ENCODE data around the gene CHST11.
"Not testable (repeated sequence)": the region's sequence is repeated elsewhere in the genome, so short reads cannot be mapped to it uniquely, and the experiment has no call there.

The CHST11 gene

DNA sequence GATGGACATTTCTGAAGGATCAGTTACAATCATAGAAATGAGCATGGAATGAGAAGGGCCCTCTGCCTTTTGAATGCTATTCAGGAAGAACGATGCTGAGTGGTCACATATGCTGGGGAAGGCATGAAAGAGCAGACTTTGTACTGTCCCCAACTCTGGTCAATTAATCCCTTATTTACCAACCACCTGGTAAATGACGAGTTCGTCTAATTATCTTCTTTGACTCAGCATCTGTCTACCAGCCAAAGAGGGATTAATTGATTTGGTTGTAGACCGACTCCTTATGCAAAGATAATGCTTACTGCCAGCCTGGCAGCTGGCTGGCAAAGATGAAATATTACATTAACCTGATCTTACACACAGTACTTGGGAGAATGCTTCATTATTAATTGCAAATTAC lies 152.2 kb downstream of the CHST11 start:
- DNase-seq, result peak; percentile 96

- DNase-seq, result peak; percentile 88
Measured at GRCh38 chr12:104609445-104609844, 152.7 kb downstream of the CHST11 start.

- DNase-seq, result no peak
Measured at GRCh38 chr12:104610513-104611235, 153.9 kb downstream of the CHST11 start.

DNA sequence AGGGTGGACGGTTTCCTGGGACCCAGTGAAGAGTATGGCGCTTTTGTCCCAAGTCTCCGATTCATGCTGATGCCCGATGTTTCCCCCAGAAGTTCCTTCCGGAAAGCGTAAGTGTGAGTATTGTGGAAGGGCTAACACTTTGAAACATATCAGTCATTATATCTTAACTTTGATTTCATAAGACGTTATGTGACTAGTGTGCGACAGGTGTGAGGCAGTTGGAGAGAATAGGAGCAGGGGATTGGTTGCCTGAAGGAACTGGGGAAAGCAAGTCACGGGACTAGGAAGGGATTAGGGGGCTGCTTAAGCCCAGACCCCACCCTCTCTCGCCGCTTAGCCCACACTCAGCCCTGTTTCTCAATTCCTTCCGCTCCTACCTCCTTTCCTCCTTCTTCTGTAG lies 154.9 kb downstream of the CHST11 start:
- peak; percentile 13 for DNase-seq

GRCh38 chr12:104613372-104613771 lies 156.6 kb downstream of the CHST11 start:
- DNase-seq, result not testable (repeated sequence)

GRCh38 chr12:104615048-104615561 lies 158.4 kb downstream of the CHST11 start:
- no peak for DNase-seq

DNA sequence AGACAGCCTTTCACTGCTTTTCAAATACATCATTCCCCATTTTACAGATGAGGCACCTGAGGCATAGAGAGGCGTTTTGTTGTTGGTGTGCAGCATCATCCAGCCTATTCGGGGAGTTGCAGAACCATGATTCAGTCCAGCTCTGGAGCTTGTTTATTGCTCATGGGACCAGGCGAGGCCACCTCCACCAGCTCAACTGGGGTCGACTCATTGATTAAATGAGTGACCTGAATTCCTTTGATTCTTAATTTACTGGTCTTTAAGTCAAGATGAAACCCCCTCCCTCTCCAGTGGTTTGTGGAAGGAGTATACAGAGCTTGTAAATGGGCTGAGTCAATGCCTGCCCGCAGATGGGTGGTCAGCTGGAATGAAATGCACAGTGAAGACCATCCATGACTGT lies 161.9 kb downstream of the CHST11 start:
- no peak for DNase-seq

DNA sequence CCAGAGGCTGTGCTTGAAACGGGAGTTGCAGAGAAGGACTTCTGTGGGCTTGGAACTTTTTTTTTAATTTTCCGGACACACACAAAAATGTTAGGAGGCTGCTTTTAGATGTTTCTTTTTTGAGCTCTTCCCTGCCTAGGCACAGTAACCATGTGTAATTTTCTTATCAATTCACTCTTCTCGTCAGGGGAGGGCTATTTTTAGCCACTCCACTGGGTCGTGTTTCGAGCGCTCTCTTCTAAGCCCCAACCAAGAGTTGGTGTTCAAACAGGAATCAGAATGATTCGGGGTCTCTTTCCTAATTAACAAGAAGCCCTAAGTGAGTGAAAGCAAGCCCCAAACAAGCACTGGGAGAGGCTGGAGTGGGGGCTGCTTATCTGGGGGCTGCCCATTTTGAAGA lies 162.6 kb downstream of the CHST11 start:
- no peak for DNase-seq

DNA sequence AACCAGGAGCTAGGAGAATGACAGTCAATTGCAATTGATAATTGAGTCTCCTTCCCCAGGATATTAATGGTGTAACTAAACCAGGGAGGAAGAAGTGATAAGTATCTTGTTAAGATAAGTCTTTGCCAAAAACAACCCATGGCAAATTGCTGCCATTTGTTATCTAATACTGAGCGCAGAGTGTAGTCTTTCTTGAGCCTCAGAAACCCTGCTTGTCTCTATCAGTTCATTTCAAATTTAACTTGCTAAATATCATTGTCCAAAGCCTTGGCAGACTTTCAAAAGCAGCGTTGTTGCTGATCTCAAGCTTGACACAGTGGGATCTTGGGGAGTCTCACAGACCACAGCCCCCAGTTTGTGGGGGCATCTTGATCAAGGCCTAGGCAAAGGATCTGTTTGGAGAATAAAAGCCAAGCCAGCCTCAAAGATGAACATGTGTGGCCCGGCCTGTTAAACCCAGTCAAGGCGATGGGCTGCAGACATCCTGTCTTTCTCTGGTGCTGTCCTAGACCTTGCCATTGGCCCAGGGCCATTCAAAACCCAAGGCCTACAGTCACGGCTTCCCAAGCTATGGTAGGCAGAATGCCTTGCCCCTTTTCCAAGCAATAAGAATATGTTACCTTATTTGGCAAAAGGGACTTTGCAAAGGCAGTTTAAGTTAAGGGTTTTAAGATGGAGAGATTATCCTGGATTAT lies 164.2 kb downstream of the CHST11 start:
- peak; percentile 97 for DNase-seq

GRCh38 chr12:104622928-104623327 lies 166.2 kb downstream of the CHST11 start:
- DNase-seq, result no peak

- DNase-seq, result no peak
Measured at GRCh38 chr12:104623883-104624282, 167.1 kb downstream of the CHST11 start.

DNA sequence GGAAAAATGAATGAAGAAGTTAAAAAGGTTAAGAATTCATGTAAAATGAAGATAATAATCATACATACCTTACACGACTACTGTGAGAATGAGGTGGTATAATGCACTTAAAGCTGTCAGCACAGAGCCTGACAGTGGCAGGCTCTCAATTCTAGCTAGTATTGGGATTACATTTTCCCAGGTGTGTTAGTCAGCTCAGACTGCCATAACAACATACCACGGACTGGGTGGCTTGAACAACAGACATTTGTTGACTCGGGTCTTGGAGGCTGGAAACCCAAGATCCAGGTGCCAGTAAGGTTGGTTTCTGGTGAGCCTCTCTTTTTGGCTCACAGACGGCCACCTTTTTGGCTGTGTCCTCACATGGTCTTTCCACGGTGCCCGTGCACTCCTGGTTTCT lies 167.8 kb downstream of the CHST11 start:
- no peak for DNase-seq

DNA sequence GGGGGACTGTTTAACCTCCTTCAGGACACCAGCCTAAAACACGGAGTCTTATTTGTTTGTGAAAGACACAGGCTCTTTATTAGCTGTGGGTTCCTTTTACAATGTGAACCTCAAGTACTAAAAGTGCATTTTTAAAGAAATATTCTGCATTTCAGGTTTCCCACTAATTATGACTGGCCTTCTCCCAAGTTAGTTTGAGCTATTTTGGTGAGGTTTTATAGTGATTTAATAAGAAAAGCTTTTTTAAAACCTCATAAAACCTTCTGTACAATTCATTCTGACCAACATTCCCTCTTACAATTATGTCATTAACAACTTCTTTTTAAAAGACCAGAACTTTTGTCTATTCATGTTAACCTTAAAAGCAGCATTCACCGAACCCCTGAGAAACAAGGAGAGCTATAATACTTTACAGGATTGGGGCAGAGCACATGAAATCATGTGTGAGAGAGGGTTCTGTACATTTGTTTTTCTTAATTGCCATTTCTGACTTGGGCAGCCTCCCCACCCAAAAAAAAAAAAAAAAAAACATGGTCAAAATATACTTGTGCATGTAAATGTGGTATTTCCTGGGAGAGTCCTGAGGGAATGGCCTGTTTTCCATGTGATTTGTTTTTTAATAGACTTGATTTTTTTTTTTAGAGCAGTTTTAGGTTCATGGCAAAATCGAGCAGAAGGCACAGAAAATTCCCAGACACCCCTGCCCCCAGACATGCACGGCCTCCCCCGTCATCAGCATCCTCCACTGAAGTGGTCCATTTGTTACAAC lies 169.5 kb downstream of the CHST11 start:
- no peak for DNase-seq

DNA sequence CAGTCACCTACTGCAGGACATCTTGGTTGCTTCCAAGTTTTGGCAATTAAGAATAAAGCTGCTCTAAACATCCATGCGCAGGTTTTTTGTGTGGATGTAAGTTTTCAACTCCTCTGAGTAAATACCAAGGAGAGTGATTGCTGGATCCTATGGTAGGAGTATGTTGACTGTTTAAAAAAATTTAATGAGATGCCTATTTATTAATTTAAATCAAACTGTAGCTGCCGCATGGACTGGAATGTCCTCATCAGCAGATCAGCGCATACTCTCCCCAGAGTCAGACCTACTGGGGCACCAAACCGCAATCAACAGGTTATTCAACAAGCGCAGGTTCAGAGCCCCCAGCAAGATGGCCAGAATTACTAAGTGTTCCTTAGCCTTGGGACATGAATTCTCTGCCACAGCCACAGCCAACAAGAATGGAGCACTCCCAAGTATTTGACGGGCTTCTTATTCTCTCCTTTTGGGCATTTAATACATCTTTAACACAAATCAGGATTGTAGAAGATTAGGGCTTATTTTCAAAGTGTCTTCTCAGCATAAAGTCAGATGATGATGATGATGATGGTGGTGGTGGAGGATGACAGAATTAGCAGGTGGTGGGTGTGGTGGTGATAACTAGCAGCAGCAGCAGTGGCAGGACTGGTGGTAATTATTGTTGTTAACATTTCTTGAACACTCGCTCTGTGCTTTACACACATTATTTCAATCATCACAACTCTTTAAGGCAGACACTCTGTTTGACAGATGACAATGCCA lies 170.7 kb downstream of the CHST11 start:
- DNase-seq, result peak; percentile 51

GRCh38 chr12:104627990-104628830 lies 171.5 kb downstream of the CHST11 start:
- peak; percentile 96 for DNase-seq

DNA sequence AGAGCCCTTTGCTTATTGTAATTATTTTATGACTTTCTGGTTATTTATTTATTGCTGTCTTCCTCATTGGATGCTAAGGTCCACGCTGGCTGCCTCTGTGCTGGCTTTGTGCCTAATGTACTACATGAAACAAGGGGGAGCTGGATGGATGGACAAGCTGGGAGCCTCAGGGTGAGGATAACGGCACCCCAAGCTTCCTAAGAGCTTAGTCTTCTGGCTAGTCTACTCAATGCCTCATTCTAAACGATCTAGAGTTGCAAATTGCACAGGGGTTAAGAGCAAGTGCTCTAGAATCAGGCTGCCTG lies 172.0 kb downstream of the CHST11 start:
- peak; percentile 30 for DNase-seq

DNA sequence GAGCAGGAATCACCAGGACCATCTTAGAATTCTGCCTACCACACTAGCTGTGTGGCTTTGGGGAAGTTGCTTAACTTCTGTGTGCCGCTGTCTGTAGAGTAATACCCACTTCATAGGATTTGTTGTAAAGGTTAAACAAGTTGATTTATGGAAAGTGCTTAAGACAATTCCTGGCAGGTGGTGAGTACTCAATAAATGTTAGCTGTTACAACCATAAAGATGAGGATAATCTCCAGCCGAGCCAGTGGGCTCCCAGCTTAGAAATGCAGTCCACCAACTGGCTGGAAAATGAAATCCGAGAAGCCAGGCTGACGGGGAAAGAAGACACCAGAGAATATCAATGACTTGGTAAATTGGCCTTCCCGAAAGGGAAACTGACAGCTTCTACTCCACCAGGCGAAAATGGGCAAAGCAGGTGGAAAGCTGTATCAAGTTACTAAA lies 173.5 kb downstream of the CHST11 start:
- DNase-seq, result peak; percentile 99

GRCh38 chr12:104631867-104632266 lies 175.1 kb downstream of the CHST11 start:
- DNase-seq, result peak; percentile 61

GRCh38 chr12:104632724-104633201 lies 176.0 kb downstream of the CHST11 start:
- peak; percentile 26 for DNase-seq

GRCh38 chr12:104634044-104634443 lies 177.3 kb downstream of the CHST11 start:
- DNase-seq, result no peak

DNA sequence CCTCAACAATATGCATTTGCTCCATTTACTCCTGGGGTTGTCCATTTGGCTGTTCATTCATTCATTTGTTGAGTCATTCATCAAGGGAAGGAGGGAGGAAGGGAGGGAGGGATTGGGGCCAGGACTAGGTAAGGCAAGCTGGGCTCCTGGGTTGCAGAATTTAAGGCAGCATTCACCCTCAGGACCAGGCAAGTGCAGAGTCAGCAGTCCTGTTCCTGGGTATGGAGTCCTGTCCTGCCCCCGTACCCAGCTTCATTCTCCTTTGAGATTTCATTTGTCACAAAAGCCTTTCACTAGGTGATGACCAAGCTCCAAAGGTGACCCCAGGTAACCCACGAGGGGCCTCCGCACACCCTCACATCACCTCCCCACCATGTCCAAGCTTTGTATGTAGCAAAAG lies 178.1 kb downstream of the CHST11 start:
- no peak for DNase-seq
